NCI-H748 treated with DMSO at 0.1 percent for 48 hours (cell line): ENCODE data around the gene SDS.

Source experiments
- DNase-seq: peaks from one replicate; lab custom pipeline; 2025; lab: John Stamatoyannopoulos, UW

The SDS gene

DNA sequence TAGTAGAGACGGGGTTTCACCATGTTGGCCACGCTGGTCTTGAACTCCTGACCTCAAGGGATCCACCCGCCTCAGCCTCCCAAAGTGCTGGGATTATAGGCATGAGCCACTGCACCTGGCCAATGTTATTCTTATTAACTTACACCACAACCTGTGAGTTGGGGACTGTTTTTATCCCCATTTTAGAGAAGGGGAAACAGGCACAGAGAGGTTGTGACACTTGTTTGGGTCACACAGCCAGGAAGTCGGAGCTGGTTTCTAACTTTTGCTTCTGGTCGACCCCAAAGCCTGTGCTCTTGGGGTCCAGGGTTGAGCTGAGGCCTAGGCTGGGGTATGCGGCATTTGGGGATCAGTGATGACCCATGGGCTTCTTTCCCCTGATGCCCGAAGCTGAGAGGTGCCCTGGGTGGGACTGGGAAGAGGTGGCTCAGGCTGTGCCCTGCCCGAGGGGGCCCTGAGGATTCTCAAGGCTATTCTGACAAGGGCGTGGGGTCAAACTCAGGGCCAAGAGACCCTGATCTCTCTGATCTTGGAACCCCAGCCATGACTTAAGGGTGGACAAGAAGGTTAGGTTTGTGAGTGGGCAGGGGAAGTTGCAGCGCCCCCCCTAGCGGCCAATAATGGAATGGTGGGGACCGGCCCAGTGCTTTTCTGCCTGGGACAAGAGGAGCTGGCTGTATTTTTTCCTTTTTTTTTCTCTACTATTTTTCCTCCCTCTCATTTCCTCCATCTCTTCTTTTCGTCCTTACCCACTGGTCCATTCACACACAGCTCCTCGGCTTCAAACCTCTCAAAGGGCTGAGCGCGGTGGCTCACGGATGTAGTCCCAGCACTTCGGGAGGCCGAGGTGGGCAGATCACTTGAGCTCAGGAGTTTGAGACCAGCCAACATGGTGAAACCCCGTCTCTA lies 21.5 kb upstream of the SDS start:
- no peak for DNase-seq

DNA sequence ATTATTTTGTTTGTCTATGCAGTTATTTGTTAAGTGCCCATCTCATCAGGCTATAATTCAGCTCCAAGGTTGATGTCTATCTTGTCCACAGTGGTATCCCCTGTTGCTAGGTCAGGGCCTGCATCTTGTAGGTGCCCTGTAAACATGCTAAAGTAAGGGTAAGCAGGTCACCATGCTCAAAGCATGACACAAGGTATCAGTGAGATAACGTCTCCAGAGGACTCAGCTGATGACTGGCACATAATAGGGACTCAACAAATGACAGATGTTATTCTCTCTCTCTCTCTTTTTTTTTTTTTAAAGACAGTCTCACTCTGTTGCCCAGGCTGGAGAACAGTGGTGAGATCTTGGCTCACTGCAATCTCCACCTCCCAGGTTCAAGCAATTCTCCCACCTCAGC lies 20.8 kb upstream of the SDS start:
- no peak for DNase-seq

DNA sequence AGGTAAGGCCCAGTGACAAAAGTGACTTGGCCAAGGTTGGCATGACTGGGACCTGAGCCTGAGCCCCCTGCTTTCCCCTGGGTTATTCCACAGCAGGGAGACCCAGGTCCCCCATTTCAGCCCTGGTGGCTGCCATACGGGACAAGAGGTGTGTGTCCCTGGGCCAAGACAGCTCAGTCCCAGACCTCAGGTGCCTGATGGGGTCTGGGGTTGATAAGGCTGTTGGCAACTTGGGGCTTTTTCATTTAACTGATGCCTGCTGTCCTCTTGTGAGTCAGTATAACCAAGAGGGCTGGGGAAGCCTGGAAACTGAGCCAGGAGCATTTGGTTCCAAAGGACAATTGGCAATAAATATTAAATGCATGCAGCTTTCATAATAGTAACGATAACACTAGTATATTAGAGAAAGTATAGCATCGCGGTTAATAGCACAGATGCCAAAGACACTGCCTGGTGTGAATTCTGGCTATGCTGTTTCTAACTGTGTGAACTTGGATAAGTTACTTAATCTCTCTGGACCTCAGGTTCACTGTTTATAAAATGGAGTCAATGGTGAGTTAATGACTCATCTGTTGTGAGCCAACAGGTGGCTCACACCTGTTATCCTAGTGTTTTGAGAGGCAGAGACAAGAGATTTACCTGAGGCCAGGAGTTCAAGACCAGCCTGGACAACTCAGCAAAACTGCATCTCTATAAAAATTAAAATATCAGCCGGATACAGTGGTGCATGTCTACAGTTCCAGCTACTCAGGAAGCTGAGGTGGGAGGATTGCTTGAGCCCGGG lies 19.4 kb upstream of the SDS start:
- no peak for DNase-seq

DNA sequence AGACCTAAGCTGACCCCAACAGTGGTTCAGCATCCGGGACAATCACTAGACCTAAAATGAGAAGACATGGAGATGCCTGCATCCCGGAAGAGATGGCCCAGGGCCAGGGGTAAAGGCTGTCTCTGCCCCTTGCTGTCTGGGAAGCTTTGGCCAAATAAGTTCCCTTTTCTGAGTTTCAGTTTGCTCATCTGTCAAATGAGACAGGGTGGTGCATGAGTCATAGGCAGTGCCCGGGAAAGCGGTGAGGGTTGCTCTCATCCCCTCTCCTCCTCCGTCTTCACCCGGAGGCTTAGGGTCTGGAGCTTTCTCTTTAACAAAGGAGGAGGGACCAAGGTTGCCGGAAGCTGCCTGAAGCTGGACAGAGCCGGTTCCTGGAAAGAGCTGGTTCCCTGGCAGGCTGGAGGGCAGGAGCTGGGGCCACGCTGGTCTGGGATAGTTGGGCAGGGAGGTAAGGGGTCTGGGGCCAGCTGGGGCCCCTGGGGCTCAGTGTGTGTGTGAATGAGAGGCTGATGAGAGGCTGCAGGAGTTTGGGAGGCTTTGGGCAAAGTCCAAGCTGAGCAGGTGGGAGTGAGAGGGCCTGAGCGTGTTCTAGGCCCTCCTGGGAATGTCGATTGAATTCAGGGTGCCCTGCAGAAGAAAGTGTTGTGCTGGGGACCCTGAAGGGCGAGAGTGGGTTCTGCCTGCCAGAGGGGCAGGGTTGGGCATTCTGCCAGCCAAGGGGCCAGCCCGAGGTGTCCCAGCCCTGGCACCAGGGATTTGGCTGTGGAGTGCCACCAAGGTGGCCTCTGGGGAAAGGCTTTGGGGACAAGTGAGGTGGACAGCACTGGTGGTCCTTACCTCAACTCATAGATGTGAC lies 18.6 kb upstream of the SDS start, which contains the start of gene SDSL:
Gene SDSL, plus strand, starts transcription at position 351 of the 856 bp plus-strand sequence. CDS start 5,603 bp downstream, outside the sequence.
- no peak for DNase-seq

DNA sequence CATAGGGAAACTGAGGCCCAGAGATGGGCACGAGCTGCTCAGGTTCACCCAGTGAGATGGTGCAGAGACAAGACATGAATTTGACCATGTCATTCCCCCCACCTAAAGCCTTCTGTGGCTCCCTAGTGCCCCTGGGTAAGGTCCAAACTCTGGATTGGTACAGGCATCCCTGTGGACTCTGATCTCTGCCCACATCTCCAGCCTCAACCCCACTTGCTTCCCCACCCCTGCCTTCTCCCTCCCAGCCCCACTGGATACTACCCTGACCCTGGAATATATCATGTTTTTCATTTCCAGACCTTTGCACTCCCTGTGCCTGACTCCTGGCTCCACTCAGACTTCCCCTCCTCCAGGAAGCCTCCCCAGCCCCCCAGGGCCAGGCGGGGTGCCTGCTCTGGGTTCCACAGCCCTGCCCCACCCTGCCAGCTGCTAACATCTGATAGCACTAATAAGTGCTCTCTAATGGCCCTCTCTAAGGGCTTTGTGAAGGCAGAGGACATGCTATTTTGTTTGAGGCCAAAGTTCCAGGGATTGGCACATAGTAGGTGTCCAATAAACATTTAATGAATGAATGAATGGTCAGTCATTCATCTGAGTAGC lies 17.4 kb upstream of the SDS start:
- no peak for DNase-seq

DNA sequence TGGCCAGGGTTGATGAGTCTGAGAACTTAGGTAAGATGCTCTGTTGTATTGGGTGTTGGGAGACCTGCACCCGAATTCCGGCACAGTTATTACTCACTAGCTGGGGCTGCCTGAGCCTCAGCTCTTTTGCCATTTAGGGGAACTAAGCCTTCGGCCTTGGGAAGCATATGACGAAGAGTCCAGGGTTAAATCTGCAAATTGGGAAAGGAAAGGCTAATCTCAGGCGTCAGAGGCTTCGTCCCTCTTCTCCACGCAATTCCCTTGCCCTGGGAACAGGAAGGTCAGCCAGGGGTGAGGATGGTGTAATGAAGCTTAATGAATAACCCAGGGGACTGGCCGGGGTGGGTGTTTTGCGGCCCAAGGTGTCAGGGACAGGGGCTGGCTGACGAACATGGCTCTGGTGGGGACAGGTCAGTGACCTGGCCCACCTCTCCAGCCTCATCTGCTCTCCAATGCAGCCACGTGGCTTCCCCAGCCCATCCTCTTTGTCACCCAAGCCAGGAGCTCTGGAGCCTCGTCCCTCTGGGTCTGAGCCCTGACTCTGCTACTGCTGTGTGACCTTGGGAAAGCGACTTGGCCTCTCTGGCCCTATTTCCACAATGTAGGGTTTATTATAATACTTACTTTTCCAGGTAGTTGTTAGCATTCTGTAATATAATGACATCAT lies 14.7 kb upstream of the SDS start:
- no peak for DNase-seq

DNA sequence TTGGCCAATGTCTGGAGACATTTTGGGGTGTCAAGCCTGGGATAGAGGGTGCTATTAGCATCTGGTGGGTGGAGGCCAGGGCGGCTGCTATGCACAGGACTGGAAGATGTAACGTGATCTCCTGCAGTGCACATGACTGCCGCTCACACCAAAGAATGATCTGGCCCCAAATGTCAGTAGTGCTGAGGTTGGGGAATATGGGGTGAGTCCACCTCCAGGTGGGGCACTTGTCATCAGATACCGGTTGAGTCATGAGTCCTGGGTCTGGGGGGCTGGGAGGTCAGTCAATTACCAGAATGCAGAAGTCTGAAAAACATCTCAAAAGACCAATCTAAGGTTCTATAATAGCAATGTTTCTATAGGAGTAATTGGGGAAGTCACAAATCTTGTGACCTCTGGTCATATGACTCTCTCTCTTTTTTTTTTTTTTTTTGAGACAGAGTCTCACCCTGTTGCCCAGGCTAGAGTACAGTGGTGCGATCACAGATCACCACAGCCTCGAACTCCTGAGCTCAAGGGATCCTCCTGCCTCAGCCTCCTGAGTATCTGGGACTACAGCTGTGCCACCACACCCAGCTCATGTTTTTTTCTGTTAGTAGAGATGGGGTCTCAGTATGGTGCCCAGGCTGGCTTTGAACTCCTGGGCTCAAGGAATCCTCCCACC lies 12.5 kb upstream of the SDS start:
- DNase-seq = no peak

DNA sequence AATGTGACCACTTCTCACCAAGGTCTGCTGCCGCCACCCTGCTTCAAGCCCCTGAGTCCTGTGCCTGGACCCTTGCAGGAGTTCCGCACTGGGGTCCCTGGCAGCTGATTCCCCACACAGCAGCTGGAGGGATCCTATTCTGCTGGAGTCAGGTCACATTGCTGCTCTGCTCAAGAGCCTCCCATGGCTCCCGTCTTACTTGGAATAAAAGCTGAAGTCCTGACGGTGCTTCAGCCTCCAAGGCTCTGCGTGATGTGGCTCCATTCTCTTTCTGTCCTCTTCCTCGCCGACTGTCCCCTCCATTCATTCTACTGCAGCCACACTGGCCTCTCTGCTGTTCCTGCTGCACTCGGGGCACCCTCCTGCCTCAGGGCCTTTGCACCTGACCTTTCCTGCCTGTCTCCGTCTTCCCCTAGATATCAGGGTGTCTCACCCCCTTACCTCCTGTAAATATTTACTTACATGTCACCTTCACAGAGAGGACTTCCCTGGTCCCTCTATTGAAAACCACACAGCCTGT lies 10.9 kb upstream of the SDS start:
- DNase-seq = no peak

DNA sequence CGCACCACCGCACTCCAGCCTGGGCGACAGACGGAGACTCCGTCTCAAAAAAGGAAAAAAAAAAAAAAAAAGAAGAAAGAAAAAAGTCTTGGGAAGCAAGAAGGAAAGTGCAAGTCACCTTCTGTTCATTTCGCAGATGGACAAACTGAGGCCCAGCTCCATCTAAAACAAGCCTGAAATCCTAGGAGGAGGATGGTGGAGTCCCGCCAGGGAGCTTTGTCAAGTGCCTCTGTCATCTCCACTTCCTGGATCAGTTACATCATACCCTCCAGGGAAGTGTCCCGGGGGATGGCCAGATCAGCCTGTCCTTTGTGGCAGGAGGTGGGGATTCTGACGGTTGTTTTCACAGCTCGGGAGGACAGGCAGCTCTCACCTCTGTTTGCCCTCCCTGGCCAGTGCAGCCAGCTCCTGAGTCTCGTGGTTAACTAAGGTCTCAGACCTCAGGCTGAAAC lies 9.8 kb upstream of the SDS start:
- DNase-seq = no peak

DNA sequence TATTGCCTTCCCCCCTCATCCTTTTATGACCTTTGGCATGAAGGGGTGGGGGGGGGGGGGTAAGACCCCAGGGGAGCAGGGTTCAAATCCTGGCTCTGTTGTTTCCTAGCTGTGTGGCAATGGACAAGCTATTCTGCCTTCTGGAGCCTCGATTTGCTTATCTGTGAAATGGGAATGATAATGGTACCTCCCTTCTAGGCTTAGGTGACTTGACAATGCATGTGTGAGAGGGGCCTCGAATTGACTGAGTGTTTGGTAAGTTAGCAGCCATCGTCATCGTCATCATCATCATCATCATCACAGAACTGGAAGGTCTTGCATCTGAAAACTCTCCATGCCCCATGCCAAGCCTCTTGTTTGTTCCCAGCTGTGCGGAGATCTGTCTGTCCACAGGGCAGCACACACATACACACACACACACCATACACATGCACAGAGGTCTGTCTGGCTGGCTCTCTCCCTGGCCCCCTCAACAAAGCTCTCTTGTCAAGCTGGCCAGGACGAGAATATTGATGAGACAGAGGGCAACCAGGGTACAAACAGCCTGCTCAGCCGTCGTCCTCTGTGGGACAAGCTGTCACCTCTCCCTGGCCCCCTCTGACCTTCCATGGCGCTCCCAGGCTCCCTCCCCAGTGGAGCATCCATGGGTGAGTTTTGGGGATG lies 5.9 kb upstream of the SDS start:
- no peak for DNase-seq

DNA sequence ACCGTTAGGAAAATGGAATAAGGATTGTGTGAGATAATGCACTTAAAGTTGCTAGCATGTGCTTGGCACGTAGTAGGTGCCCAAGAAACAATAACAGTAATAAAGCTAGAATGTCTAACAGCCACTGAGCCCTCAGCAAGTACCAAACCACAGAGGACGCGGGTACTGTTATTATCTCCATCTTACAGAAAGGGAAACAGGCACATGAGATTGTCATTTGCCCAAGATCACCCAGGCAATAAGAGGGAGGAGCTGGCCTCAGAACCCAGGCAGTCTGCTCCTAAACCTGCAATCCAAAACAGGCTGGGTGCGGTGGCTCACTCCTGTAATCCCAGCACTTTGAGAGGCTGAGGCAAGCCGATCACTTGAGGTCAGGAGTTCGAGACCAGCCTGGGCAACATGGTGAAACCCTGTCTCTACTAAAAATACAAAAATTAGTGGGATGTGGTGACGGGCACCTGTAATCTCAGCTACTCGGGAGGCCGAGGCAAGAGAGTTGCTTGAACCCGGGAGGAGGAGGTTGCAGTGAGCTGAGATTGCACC lies 5.1 kb upstream of the SDS start:
- DNase-seq = no peak

DNA sequence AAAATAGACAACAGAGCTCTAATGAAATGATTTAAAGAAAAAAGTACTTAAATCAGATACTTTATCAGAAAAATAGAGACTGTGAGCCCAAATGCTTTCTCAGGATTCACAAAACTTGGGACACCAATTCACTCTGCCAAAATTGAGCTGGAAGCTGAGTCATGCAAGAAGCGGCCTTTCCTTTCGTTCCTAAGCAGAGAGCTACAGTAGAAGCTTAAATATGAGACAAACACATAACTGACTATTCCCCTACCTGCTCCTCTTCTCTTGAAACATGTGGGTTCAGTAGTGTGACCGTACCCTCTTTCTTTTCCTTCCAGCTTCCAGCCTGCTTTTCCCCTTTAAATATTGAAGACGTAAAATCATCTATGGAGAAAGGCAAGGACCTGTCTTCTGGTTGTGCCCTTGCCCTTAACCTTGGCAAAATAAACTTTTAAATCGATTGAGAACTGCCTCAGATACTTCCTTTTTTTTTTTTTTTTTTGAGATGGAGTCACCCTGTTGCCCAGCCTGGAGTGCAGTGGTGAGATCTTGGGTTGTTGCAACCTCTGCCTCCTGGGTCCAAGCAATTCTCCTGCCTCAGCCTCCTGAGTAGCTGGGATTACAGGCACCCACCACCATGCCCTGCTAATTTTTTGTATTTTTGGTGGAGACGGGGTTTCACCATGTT lies 4.4 kb upstream of the SDS start:
- DNase-seq = no peak

DNA sequence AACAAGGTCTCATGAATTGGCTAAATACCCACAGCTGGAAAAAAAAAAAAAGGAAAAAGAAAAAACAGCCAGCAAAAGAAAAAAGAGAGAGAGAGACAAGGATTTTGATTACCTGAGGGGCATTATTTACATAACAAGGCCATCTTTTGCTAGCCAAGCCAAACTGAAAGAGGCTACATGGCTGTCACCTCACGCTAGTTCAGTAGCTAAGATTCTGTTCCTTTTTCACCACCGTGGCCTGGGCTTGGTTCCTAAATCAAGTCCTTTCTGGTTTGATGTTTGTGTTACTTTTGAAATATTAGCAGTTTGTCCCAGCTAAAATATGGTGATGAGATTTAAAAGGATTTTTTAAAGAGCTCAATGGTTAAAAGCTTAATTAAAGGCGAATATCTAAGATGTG lies 2.0 kb upstream of the SDS start:
- DNase-seq = no peak

DNA sequence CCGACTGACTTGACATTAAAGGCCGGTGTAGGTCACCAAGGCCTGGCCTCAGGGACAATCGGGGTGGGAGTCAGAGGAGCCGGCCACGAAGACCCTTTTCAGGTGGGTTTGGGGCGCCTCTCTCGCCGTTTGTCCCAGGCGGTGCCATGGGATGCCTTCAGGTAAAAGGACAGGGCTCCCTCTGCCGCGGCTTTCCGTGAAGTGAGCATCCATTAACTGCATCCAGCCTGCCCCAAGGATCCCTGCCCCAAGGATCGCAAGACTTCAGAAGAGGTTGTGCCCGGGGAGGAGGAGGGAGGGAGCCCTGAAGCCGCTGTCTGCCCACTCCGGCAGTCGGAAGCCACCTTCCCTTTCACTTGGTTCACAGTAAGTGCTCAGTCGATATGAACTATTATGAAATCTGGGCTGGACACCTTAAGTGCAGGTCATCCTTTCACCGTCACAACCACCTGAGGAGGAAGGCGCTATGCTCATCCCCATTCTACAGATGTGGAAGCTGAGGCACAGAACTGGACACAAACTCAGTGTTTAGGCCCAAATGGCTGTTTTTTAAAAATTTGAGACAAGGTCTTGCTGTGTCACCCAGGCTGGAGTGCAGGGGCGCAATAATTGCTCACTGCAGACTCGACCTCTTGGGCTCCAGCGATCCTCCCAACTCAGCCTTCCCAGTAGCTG lies 964 bp downstream of the SDS start:
- DNase-seq = no peak

DNA sequence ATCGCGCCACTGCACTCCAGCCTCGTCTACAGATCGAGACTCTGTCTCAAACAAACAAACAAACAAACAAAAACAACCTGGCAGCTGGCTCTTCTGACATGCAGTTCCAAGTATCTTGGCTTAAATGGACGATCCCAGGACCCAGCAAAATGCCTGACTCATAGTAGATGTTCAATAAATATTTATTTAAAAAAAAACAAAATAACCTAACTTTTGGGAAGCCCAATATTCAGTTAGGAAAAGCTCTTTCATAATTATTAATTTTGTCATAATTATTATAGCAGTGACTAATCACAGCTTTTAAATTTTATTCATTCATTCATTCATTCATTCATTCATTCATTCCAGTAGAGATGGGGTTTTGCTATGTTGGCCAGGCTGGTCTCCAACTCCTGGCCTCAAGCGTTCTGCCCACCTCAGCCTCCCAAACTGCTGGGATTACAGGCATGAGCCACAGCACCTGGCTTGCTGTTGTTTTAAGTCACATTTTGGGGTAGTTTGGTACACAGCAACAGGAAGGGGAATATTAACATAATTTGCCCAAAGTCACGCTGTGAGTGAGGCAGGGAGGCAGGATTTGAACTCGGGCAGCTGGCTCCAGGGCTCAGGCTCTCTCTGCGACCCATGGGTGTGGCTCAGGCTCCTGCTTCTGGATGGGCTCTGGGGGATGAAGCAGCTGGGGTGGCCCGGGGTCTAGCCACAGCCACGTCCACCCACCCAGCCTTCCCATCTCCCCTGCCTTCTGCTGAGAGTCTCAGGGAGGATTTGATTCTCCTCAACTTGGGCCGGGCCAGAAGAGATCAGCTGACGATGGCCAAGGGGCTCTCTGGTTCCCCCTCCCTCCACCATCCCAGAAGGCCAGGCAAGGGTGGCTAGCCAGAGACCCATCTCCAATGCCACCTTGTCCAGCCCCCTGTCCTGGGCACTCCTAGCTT lies 2.4 kb downstream of the SDS start:
- no peak for DNase-seq

DNA sequence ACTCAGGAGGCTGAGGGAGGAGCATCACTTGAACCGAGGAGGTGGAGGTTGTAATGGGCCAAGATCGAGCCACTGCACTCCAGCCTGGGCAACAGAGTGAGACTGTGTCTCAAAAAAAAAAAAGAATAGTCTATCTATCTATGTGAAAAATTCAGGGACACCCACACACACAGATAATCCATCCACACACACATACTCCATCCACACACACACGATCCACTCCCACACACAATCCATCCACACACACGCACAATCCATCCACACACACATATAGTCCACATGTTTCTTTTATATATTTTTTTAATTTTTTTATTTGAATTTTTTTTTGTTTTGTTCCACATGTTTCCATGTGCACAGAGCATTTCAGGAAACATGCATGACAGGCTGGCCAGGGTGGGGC lies 3.3 kb downstream of the SDS start:
- DNase-seq = no peak

DNA sequence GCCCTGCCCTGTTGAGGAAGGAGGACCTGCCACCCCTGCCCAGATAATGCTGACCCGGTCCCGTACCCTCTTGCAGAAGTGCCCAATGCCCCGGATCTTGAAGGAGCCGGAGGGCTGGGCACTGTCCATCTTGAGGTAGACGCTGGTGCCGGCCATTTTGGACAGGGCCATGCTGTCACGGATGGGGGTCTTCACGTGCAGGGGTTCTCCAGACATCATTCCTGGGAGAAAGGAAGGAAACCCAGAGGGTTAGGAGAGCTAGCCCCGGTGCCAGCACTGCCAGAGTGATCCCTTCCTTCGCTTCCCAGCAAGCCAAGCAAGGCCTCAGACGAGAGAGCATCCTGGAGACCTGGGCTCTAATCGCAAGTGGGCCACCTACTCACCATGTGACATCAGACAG lies 4.2 kb downstream of the SDS start:
- DNase-seq = no peak
